HUES64 (cell line): ENCODE data around the gene DPP10.

ENCODE experiments used
- H3K27ac ChIP-seq: 2 replicates; pipeline ENCODE4 v1.7.0; 2013; ENCODE audit warnings: low read depth, low read length, inconsistent platforms
- H3K27me3 ChIP-seq: 2 replicates; pipeline ENCODE4 v1.6.1; 2013; ENCODE audit warnings: mild to moderate bottlenecking, low read length; ENCODE audit not compliant: insufficient read depth
- H3K36me3 ChIP-seq: 2 replicates; pipeline ENCODE4 v1.6.1; 2013; ENCODE audit warnings: mild to moderate bottlenecking, low read length; ENCODE audit not compliant: insufficient read depth
- H3K4me1 ChIP-seq: 2 replicates; pipeline ENCODE4 v1.6.1; 2013; ENCODE audit warnings: mild to moderate bottlenecking, low read length, moderate library complexity; ENCODE audit not compliant: insufficient read depth
- H3K4me3 ChIP-seq: 2 replicates; pipeline ENCODE4 v1.5.1; 2013; ENCODE audit warnings: mild to moderate bottlenecking, low read length, moderate library complexity
- H3K9ac ChIP-seq: 2 replicates; pipeline ENCODE4 v1.6.1; 2013; ENCODE audit warnings: mild to moderate bottlenecking, low read depth, low read length
- H3K9me3 ChIP-seq: 2 replicates; pipeline ENCODE4 v1.6.1; 2013; ENCODE audit warnings: low read depth, low read length; ENCODE audit not compliant: insufficient read depth
- WGBS: fragments of 150-250, 120-280 bp; methylation state at CpG from one replicate; pipeline ENCODE4 v1.1.7; 2013; ENCODE audit warnings: missing lambda C conversion rate; 5-methylcytosine and 5-hydroxymethylcytosine counted together

The DPP10 gene

DNA sequence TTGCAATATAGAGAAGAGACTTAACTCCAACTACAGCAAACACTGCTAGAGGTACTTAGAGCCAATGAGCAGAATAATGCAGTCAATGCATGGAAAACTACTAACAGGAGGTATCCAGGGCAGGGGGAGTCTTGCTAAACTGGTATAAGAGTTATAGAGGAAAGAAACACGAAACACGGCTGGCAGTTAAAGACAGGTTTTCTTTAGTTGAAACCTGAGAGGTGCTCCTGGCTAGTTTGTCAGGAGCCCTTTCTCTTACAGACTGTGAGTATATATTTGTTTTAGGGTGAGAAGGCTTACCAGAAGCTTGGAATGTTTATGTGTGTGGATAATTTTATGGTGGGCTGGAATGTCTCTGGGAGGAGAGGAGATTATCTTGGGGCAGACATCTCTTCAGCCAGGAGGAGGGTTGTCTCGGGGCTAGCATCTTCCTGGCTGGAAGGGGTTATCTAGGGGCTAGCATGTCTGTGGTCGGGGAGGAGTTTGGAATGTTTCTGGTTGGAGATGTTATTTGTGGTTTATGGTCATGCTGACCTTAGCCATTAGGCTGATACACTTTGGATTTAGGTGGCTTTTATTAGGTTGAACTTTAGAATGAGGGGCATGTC lies 1048.8 kb downstream of the DPP10 start:
- Histone ChIP-seq H3K36me3 (no peaks in the 10 kb centered on the region), H3K4me1 (peaks cover 10% of the 10 kb centered on the region), H3K4me3 (no peak overlapping the region), H3K9ac (no peak overlapping the region), H3K9me3 (no peaks in the 10 kb centered on the region; the same call in 1 of the 2 replicates), H3K27me3 (no peaks in the 10 kb centered on the region), H3K27ac (no peak overlapping the region)
- WGBS = 87% methylated on average over 4 of the region's 4 CpGs

DNA sequence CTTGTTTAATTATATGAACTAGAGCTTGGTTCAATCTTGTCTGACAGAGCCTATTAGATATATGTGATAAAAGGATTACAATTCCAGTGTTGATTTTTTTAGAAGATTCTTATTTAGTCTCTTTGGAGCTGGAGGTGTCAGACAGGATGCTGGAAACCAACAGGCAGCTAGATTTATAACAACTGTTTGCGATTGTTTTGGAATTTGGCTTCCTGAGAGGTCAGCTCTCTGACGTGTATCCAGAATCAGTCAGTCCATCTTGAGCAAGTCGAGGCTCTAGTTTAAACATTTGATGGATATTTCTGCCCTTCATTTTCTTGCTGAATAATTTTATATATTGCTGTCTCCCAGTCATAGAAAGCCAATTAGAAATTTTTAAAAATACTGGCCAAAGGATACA lies 1062.9 kb downstream of the DPP10 start:
- H3K27me3 ChIP-seq = no peaks in the 10 kb centered on the region
- H3K4me1 ChIP-seq = peaks cover 5% of the 10 kb centered on the region; the same call in 1 of the 2 replicates
- no peaks in the 10 kb centered on the region for H3K36me3 ChIP-seq
- H3K4me3 ChIP-seq = no peak overlapping the region
- no peak overlapping the region for H3K9ac ChIP-seq
- H3K9me3 ChIP-seq = no peaks in the 10 kb centered on the region
- no peak overlapping the region for H3K27ac ChIP-seq
- WGBS = 91% methylated on average over 3 of the region's 3 CpGs

DNA sequence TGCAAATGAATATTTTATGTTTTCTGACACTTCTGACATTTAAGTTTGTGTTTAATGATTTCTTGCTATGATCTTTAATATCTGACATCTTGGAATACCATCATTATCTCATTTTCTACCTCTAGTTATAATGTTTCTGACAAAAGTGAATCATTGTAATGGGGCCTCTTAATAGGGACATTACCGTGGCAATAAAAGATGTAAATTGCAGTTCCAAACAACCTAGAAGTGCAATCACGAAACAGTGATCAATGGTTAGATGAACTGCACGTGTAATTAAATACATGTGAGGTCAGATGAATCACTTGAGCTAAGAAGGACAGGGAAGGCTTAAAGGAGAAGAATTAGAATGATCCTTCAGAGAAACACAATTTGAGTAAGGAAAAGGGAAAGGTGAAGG lies 1078.3 kb downstream of the DPP10 start:
- Histone ChIP-seq H3K27me3 (no peaks in the 10 kb centered on the region), H3K9ac (no peak overlapping the region), H3K4me3 (no peak overlapping the region), H3K9me3 (no peaks in the 10 kb centered on the region), H3K36me3 (no peaks in the 10 kb centered on the region), H3K27ac (no peak overlapping the region), H3K4me1 (peaks cover 8% of the 10 kb centered on the region)
- WGBS = 93% methylated on average over 3 of the region's 3 CpGs

DNA sequence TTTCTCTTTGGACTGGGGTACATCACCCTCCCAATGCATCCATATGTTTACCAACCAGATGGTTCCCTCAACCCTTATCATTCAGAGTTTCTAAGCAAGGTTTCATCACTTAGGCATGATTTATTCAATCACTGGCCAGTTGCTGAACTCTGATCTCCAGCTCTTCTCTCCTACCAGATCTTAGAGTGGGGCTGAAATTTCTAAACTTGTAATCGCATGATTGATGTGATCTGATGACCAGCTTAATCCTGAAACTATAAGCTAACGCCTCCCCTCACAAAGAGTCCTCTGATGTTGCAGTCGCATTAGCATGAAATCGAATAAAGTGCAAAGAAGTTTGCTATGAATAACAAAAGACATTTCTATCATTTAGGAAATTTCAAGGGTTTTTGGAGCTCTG lies 1082.0 kb downstream of the DPP10 start:
- Histone ChIP-seq H3K9ac (no peak overlapping the region), H3K27me3 (no peaks in the 10 kb centered on the region), H3K27ac (no peak overlapping the region), H3K36me3 (no peaks in the 10 kb centered on the region), H3K4me3 (no peak overlapping the region), H3K4me1 (peaks cover 8% of the 10 kb centered on the region), H3K9me3 (no peaks in the 10 kb centered on the region)
- WGBS = 89% methylated on average over 4 of the region's 4 CpGs

DNA sequence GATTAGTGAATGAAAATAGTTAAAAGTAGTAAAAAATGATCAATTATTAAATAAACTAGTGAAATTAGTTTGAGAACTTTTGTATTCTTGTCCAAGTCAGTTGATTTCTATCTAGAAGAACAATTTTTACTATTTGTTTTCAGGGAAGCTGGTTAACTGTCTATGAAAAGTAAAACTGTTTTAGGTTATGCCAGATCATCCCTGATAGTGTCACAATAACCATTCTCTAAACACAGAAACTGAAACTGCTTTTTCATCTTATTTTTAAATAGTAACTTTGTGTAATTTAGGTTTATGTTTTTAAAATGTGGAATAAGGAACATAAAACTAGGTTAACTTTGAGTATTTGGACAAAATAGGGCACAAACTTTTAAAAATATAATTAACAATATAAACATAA lies 1087.2 kb downstream of the DPP10 start:
- Histone ChIP-seq H3K4me1 (peaks cover 15% of the 10 kb centered on the region), H3K36me3 (no peaks in the 10 kb centered on the region), H3K27ac (no peak overlapping the region), H3K27me3 (no peaks in the 10 kb centered on the region), H3K4me3 (no peak overlapping the region), H3K9ac (no peak overlapping the region), H3K9me3 (no peaks in the 10 kb centered on the region)

DNA sequence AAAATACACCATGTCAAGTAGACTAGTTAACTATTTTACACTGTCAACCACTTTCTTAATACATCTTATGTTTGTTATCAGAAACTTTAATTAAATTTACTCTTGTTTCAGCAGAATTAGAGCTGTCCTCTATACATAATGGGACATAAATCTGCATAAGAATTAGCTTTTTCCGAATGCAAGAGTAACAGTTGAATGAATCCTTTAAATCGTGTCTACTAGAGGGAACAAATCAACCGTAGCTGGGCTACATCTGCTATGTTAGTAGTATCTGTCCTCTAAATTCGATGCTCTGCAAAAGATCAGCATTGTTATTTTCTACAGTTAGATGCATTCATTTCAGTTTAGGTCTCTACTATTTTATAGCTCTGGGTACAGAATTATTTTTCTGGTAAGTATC lies 1090.6 kb downstream of the DPP10 start:
- 65% methylated on average over 4 of the region's 4 CpGs for WGBS
- Histone ChIP-seq H3K9me3 (no peaks in the 10 kb centered on the region), H3K27ac (no peak overlapping the region), H3K27me3 (no peaks in the 10 kb centered on the region), H3K9ac (no peak overlapping the region), H3K4me1 (peaks cover 10% of the 10 kb centered on the region; the same call in 1 of the 2 replicates), H3K4me3 (no peak overlapping the region), H3K36me3 (no peaks in the 10 kb centered on the region)

DNA sequence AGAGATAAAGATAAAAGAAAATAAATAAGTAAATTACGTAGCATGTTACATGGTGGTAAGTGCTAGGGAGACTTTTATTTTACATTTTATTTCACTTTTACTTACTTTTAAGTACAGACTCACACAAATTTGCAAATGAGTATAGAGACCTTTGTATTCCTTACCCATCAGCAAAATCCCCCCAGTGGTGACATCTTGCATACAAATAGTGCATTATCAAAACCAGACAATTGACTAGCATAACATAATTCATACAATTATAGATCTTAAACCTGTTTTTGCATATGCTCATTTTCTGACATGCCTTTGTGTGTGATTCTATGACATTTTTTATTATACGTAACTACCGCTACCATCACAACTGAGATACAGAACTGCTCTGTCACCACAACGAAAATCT lies 1099.4 kb downstream of the DPP10 start:
- WGBS = 94% methylated on average over 3 of the region's 4 CpGs
- Histone ChIP-seq H3K27me3 (no peaks in the 10 kb centered on the region), H3K9ac (no peak overlapping the region), H3K36me3 (no peaks in the 10 kb centered on the region), H3K9me3 (no peaks in the 10 kb centered on the region), H3K4me3 (no peak overlapping the region), H3K27ac (no peak overlapping the region), H3K4me1 (peaks cover 23% of the 10 kb centered on the region)

DNA sequence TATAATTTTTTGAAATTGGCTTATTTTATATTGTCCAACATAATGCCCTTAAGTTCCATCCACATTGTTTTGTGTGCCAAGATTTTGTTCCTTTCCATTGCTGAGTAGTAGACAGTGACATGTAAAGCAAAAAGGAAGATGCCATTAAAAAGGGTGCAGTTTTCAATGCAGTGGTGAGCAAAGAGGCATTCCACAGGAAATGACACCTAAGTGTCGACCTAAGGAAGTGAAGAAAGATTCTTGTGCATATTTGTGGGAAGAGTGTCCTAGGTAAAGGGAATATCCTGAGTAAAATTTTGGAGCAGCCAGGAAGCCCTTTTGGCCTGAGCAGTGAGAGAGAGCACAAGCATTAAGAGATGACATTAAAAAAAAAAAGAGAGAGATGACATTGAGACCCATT lies 1099.9 kb downstream of the DPP10 start:
- Histone ChIP-seq H3K9me3 (no peaks in the 10 kb centered on the region), H3K4me3 (no peak overlapping the region), H3K9ac (no peak overlapping the region), H3K36me3 (no peaks in the 10 kb centered on the region), H3K27ac (no peak overlapping the region), H3K27me3 (no peaks in the 10 kb centered on the region), H3K4me1 (peaks cover 23% of the 10 kb centered on the region)
- WGBS = 74% methylated on average over 1 of the region's 1 CpG

DNA sequence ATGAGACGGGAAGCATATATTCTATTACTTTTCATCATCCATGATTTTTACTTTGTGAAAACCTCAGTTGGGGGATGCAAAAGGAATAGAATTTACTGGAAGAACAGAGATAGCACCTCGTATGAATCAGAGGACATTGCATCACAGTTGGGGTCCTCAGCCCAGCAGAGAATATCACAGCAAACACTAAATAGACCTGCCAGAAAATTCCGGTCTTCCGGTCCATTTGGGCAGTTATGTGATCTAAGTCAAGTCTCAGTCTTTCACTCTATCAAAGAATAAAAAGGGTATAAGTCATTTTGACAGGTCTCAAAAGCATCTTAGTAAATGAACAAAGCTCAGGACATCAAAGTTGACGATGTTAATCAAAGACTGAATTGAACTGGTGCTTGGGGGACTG lies 1100.6 kb downstream of the DPP10 start:
- H3K9ac ChIP-seq = no peak overlapping the region
- H3K4me1 ChIP-seq = peaks cover 23% of the 10 kb centered on the region
- H3K9me3 ChIP-seq = no peaks in the 10 kb centered on the region
- H3K4me3 ChIP-seq = no peak overlapping the region
- no peaks in the 10 kb centered on the region for H3K27me3 ChIP-seq
- H3K36me3 ChIP-seq = no peaks in the 10 kb centered on the region
- WGBS = 77% methylated on average over 4 of the region's 5 CpGs
- H3K27ac ChIP-seq = no peak overlapping the region

DNA sequence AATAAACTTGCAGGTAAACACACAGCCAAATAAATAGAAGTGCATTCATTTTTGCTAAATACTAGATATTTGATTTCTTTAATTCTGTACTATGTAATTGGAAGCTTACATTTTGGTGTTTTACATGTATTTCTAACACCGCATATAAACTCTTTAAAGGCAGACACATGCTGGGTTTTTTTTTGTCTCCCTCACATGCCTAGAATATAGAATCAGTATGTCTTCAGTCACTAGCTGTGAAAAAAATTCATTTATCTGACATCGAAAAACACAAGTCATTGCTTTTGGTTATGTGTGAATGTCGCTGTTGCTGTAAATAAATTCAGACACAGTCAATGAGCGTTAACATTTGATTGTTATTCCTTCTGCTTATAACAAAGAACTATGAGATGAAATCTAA lies 1101.0 kb downstream of the DPP10 start:
- H3K27me3 ChIP-seq = no peaks in the 10 kb centered on the region
- 91% methylated on average over 4 of the region's 4 CpGs for WGBS
- H3K9ac ChIP-seq = no peak overlapping the region
- H3K4me1 ChIP-seq = peaks cover 23% of the 10 kb centered on the region
- no peaks in the 10 kb centered on the region for H3K36me3 ChIP-seq
- no peak overlapping the region for H3K27ac ChIP-seq
- H3K9me3 ChIP-seq = no peaks in the 10 kb centered on the region
- no peak overlapping the region for H3K4me3 ChIP-seq

DNA sequence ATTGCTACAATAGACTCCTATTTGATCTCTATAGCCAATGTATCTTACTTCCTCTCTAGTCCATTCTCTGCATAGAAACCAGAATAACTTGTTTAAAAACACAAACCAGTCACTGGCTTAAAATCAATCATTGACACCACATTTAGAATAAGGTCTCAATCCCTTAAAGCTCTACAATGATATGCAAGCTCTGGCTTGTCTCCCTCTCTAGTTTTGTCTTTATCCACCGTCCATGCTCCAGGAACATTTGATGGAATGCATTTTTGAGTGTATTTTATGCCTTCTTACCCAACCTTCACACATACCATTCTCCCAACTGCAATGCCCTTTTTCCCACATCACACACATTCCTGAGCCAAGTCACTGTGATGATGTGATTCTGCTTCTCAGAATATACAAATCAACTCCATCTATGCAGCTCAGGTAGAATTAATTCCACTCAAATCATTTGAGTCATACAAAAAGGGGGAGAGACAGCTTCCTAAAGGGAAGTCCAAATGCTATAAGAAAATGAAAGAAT lies 1107.2 kb downstream of the DPP10 start:
- H3K36me3 ChIP-seq = no peaks in the 10 kb centered on the region
- no peak overlapping the region for H3K27ac ChIP-seq
- no peak overlapping the region for H3K9ac ChIP-seq
- no peak overlapping the region for H3K4me3 ChIP-seq
- no peaks in the 10 kb centered on the region for H3K27me3 ChIP-seq
- H3K9me3 ChIP-seq = no peaks in the 10 kb centered on the region
- H3K4me1 ChIP-seq = no peaks in the 10 kb centered on the region; the same call in 1 of the 2 replicates
- WGBS = 100% methylated on average over 1 of the region's 1 CpG

DNA sequence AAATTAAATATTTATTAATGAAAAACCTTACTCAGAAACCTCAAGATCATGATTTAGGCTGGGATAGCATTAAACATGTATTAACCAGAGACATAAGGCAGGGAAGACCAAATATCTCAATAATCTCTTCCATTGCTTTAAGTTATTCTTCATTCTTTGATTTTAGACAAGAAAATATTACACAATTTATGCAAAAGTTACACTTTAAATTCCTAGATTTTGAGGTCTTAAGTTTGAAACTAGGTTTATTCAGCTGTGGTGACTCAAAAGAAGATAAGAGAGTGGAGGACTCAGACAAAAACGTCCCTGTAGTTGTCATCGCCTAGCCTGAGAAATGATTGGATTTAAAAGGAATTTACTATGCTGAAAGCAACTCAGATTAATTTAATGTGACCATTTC lies 1110.3 kb downstream of the DPP10 start:
- WGBS = 96% methylated on average over 2 of the region's 2 CpGs
- Histone ChIP-seq H3K9ac (no peak overlapping the region), H3K27ac (no peak overlapping the region), H3K4me3 (no peak overlapping the region), H3K36me3 (no peaks in the 10 kb centered on the region), H3K27me3 (no peaks in the 10 kb centered on the region), H3K9me3 (no peaks in the 10 kb centered on the region), H3K4me1 (no peaks in the 10 kb centered on the region)
